Dendritic cell treated with granulocyte-macrophage colony-stimulating factor and Interleukin-4, amounts not matched to agents 40 ng/mL and 50 ng/mL, for 4 days (primary cell): Measurements from ENCODE around the gene MPPED1.

Experiments
- H3K27ac Mint-ChIP-seq: one replicate; pipeline ENCODE4 v1.8.0; 2022; ENCODE audit warnings: mild to moderate bottlenecking, mixed read lengths
- H3K27me3 Mint-ChIP-seq: one replicate; pipeline ENCODE4 v1.8.0; 2022; ENCODE audit warnings: mild to moderate bottlenecking, mixed read lengths
- H3K36me3 Mint-ChIP-seq: one replicate; pipeline ENCODE4 v1.8.0; 2022; ENCODE audit warnings: low read depth, mixed read lengths
- H3K4me1 Mint-ChIP-seq: one replicate; pipeline ENCODE4 v1.8.0; 2022; ENCODE audit warnings: low read depth, mixed read lengths
- H3K4me3 Mint-ChIP-seq: one replicate; pipeline ENCODE4 v1.8.0; 2022; ENCODE audit warnings: mild to moderate bottlenecking, moderate library complexity, mixed read lengths
- H3K9me3 Mint-ChIP-seq: one replicate; pipeline ENCODE4 v1.8.0; 2022; ENCODE audit warnings: mixed read lengths
- intact Hi-C: fragments of 100-400 bp; cut with micrococcal nuclease; formaldehyde crosslinking; loops from one replicate; pipeline ENCODE4 v1.15.0; 2022

MPPED1 gene

GRCh38 chr22:43436868-43437267, 25.1 kb downstream of the MPPED1 start:
- Mint-ChIP-seq H3K9me3 (no peaks in the 10 kb centered on the region), H3K4me1 (no peaks in the 10 kb centered on the region)

GRCh38 chr22:43437871-43438475, 26.2 kb downstream of the MPPED1 start:
- Mint-ChIP-seq H3K4me3 (no peak overlapping the region), H3K27ac (no peak overlapping the region), H3K36me3 (no peaks in the 10 kb centered on the region), H3K4me1 (no peaks in the 10 kb centered on the region), H3K27me3 (no peaks in the 10 kb centered on the region), H3K9me3 (no peaks in the 10 kb centered on the region)
- intact Hi-C loops = no loop called here

More at GRCh38 chr22:43436868-43437267, 25.1 kb downstream of the MPPED1 start:
- H3K36me3 Mint-ChIP-seq = no peaks in the 10 kb centered on the region
- H3K27me3 Mint-ChIP-seq = peaks cover 6% of the 10 kb centered on the region
- intact Hi-C loops = no loop called here
- H3K4me3 Mint-ChIP-seq = no peak overlapping the region
- H3K27ac Mint-ChIP-seq = no peak overlapping the region

GRCh38 chr22:43438666-43439347, 27.0 kb downstream of the MPPED1 start:
- H3K36me3 Mint-ChIP-seq = no peaks in the 10 kb centered on the region
- H3K27ac Mint-ChIP-seq = no peak overlapping the region
- no peaks in the 10 kb centered on the region for H3K27me3 Mint-ChIP-seq
- H3K9me3 Mint-ChIP-seq = no peaks in the 10 kb centered on the region
- intact Hi-C loops = no loop called here
- no peak overlapping the region for H3K4me3 Mint-ChIP-seq
- H3K4me1 Mint-ChIP-seq = no peaks in the 10 kb centered on the region

DNA sequence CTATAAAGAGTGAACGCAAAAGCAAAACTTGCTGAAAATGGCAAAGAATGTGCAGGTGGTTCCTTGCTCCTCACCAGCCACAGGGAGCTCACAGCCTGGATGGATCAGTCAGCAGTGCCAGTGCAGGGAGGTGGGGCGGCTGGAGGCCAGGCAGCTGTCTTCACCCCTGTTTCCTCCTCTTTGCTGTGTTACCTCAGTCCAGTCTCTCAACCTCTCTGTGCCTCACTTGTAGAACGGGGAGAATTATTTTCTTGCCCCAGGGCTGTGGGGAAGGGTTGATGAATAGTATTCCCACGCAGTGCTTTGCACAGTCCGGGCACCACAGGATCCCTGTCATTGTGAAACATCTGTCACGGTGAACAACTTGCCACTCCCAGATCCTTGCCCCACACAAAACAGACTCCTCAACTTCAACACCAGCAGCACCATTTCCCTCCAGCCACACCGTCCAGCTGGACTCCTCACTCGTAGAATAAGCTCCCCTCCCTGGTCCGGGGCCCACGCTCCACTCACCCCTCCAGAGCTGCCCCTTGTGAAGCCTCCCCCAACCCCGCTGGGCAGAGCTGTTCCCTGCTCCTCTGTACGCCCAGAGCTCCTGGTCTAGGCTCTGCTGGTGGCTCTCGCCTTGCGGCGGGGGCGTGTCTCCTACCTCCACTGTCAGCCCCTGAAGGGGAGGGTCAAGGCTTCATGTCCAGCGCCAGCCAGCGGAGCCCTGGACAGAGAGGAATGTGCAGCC, 27.7 kb downstream of the MPPED1 start:
- intact Hi-C loops = no loop called here
- Mint-ChIP-seq H3K9me3 (no peaks in the 10 kb centered on the region), H3K4me3 (no peak overlapping the region), H3K27ac (no peak overlapping the region), H3K4me1 (no peaks in the 10 kb centered on the region), H3K27me3 (no peaks in the 10 kb centered on the region), H3K36me3 (no peaks in the 10 kb centered on the region)

DNA sequence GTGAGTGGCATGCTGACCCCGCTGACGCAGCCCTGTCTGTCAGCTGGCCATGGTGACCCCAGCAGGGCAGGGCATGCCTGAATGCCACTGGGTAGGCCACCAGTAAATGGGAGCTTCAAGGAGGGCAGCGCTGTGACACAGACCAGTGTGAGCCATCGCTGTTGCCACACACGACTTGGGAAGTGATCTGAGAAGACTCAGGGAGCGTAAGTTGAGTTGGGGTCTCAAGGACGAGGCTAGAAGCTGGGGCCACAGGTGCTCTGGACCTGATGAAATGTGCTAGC, 28.2 kb downstream of the MPPED1 start:
- Mint-ChIP-seq H3K4me3 (no peak overlapping the region), H3K27ac (no peak overlapping the region), H3K36me3 (no peaks in the 10 kb centered on the region), H3K4me1 (no peaks in the 10 kb centered on the region), H3K9me3 (no peaks in the 10 kb centered on the region), H3K27me3 (no peaks in the 10 kb centered on the region)
- intact Hi-C loops = no loop called here

GRCh38 chr22:43440556-43440955, 28.7 kb downstream of the MPPED1 start:
- Mint-ChIP-seq H3K4me1 (no peaks in the 10 kb centered on the region), H3K4me3 (no peak overlapping the region), H3K36me3 (no peaks in the 10 kb centered on the region), H3K27me3 (no peaks in the 10 kb centered on the region), H3K27ac (no peak overlapping the region), H3K9me3 (no peaks in the 10 kb centered on the region)
- intact Hi-C loops = no loop called here

DNA sequence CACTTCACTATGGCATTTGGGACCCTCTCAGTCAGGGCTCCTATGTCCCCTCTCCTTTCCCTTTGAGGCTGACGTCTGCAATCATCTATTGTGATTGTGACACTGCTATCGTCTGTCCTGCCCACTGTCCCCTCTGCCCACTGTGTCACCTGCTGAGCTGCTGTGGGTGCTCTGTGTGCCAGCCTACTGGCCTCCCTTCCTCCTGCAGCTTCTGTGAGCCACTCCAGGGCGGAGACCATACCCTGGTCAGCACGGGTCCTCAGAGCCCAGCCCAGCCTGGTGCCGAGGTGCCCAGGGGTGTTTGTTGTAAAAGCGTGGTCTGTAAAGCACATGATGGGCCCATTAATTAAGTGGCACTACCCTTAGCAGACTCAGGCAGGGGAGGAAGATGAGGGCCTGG, 29.4 kb downstream of the MPPED1 start:
- intact Hi-C loops = no loop called here
- H3K4me3 Mint-ChIP-seq = no peak overlapping the region

DNA sequence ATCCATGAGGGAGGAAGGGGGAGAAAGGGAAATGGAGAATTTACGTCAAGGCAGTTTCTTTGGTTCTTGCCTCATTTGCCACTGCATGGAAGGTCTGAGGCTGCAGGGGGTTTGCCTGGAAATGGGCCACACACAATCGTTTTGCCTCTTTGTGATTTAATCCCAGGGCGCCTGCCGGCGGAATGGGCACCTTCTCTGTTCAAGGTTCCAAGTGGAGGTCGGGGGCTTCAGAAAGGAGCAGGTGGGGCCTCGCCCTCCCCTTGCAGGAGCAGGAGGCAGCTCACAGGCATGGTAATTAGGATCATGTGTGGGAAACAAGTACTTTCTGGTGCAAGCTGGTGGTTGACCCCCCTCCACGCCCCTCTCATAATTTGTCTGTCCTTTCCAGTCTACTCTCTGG, 29.9 kb downstream of the MPPED1 start:
- Mint-ChIP-seq H3K9me3 (no peaks in the 10 kb centered on the region), H3K4me1 (no peaks in the 10 kb centered on the region), H3K27ac (no peak overlapping the region), H3K36me3 (no peaks in the 10 kb centered on the region), H3K4me3 (no peak overlapping the region), H3K27me3 (no peaks in the 10 kb centered on the region)
- intact Hi-C loops = no loop called here

More for the DNA sequence above, 29.4 kb downstream of the MPPED1 start:
- no peaks in the 10 kb centered on the region for H3K27me3 Mint-ChIP-seq
- no peaks in the 10 kb centered on the region for H3K9me3 Mint-ChIP-seq
- H3K36me3 Mint-ChIP-seq = no peaks in the 10 kb centered on the region
- H3K27ac Mint-ChIP-seq = no peak overlapping the region
- H3K4me1 Mint-ChIP-seq = no peaks in the 10 kb centered on the region

DNA sequence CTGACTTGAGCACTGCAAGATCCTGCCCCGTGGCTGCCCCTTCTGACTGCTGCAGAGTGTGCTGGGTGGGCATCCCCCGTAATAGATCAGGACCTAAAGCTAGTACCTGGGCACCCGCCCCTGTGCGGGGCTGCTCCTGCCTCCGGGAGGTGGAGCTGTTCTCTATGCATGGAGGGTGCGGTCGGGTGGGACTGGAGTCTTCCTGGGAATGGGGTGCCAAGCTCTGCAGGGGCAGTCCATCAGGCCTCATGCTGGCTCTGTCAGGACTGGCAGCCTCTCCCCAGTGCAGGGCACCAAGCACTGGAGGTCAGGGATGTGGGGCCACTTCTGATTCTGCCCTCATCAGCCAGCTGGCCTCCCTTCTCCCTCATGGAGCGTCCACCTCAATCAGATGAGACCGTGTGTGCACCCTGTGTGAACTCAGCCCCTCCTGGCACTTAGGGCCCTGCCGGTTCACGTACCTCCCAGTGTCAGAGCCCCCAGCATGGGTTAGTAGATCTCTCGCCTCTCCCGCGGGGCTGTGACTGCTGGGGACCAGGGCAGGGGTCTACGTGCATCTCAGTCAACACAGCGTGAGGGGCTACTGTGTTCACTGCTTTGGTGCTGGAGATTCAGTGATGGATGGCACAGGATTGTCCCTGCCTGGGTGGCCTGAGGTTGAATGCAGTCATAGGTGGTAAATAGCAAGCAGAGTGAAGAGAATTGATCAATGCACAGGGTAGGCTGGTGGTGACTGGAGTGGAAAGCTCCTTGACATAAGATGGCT, 30.8 kb downstream of the MPPED1 start:
- no peak overlapping the region for H3K4me3 Mint-ChIP-seq

GRCh38 chr22:43443152-43443471, 31.3 kb downstream of the MPPED1 start:
- Mint-ChIP-seq H3K4me3 (no peak overlapping the region), H3K4me1 (no peaks in the 10 kb centered on the region), H3K27ac (no peak overlapping the region), H3K9me3 (no peaks in the 10 kb centered on the region), H3K27me3 (no peaks in the 10 kb centered on the region), H3K36me3 (no peaks in the 10 kb centered on the region)
- intact Hi-C loops = no loop called here

More for the DNA sequence above, 30.8 kb downstream of the MPPED1 start:
- intact Hi-C loops = no loop called here
- Mint-ChIP-seq H3K4me1 (no peaks in the 10 kb centered on the region), H3K27ac (no peak overlapping the region), H3K27me3 (no peaks in the 10 kb centered on the region), H3K36me3 (no peaks in the 10 kb centered on the region), H3K9me3 (no peaks in the 10 kb centered on the region)

- Mint-ChIP-seq H3K27ac (no peak overlapping the region), H3K9me3 (no peaks in the 10 kb centered on the region), H3K36me3 (no peaks in the 10 kb centered on the region), H3K27me3 (no peaks in the 10 kb centered on the region), H3K4me3 (no peak overlapping the region), H3K4me1 (no peaks in the 10 kb centered on the region)
- intact Hi-C loops = no loop called here
Measured at GRCh38 chr22:43446037-43446803, 34.4 kb downstream of the MPPED1 start.

DNA sequence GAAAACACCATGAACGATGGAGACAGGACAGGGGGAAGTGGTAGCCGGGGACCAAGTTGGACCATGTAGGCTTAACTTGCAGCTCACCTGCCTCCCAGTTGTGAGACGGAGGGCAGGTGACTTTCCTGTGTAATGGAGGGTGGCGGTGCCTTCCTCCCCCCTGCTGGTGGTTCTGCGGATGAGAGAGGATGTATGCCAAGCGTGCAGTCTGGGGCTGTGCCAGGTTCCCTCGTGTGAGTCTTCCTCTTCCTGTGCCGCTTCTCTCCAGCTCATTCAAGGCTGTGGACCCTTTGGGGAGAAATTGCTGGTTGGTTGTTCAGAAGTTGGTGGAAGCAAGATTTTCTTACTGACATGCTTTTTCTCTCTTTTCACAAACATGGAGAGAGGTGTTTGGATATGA, 35.1 kb downstream of the MPPED1 start:
- no peak overlapping the region for H3K4me3 Mint-ChIP-seq
- intact Hi-C loops = no loop called here
- no peaks in the 10 kb centered on the region for H3K4me1 Mint-ChIP-seq
- H3K27me3 Mint-ChIP-seq = no peaks in the 10 kb centered on the region
- H3K36me3 Mint-ChIP-seq = no peaks in the 10 kb centered on the region
- H3K27ac Mint-ChIP-seq = no peak overlapping the region
- no peaks in the 10 kb centered on the region for H3K9me3 Mint-ChIP-seq

DNA sequence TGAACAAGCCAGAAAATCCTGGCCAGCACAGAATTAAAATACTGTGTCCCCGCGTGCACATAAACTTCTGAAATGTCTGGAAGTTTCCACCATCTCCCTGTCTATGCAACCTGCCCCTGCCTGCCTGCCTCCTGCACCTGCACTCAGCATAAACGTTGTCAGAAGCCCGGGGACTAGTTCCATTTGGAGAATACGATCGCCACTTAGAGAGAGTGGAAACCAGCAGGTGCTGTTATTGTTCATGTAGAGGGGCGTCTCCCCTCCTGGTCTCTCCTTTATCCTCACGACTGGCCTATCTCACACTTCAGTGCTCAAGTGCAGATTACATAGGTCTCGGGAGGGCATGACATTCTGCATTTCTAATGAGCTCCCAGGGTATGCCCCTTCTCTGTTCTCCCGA, 35.6 kb downstream of the MPPED1 start:
- H3K9me3 Mint-ChIP-seq = no peaks in the 10 kb centered on the region
- no peaks in the 10 kb centered on the region for H3K36me3 Mint-ChIP-seq
- H3K4me1 Mint-ChIP-seq = no peaks in the 10 kb centered on the region
- H3K27me3 Mint-ChIP-seq = no peaks in the 10 kb centered on the region
- intact Hi-C loops = no loop called here
- no peak overlapping the region for H3K27ac Mint-ChIP-seq
- H3K4me3 Mint-ChIP-seq = no peak overlapping the region

DNA sequence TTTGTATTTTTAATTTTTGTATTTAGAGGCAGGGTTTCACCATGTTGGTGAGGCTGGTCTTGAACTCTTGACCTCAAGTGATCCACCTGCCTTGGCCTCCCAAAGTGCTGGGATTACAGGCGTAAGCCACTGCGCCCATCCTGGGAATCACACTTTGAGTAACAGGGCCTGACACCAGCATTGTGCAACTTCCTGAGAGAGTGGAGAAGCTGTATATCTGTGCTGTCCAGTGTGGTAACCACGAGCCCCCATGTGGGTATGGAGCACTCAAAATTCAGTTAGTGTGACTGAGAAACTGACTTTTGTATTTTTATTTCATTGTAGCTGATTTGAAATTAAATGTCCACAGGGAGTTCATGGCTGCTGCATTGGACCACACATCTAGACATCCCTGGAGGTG, 36.2 kb downstream of the MPPED1 start:
- Mint-ChIP-seq H3K4me3 (no peak overlapping the region), H3K9me3 (no peaks in the 10 kb centered on the region), H3K4me1 (no peaks in the 10 kb centered on the region), H3K36me3 (no peaks in the 10 kb centered on the region), H3K27ac (no peak overlapping the region), H3K27me3 (no peaks in the 10 kb centered on the region)
- intact Hi-C loops = no loop called here
